Activated CD8-positive, alpha-beta T cell treated with anti-CD3 and anti-CD28 coated beads for 36 hours (primary cell): Measurements from ENCODE around the gene GLRX2. TPM values are rescaled to one million over a fixed set of nuclear protein-coding genes. Genes with fewer than 3 reads are reported as not detected.

Source experiments
- ATAC-seq: fragments of 200-7000 bp; cut with Tn5 transposase; one replicate; pipeline ENCODE4 v1.10.0; 2021; ENCODE audit warnings: mild to moderate bottlenecking, moderate library complexity
- CTCF ChIA-PET: fragments of 350-600 bp; sonication (Branson Sonifier 250); formaldehyde crosslinking; loops from one replicate; lab custom pipeline; 2021; ENCODE audit warnings: antibody characterized with exemption; lab: Charles Lee
- POLR2A ChIA-PET: fragments of 350-600 bp; sonication (Branson Sonifier 250); formaldehyde crosslinking; loops from one replicate; lab custom pipeline; 2021; ENCODE audit warnings: antibody characterized with exemption; lab: Charles Lee
- DNase-seq: peaks from one replicate; pipeline ENCODE4 v3.0.0-alpha.2; 2020
- H3K27ac Mint-ChIP-seq: one replicate; pipeline ENCODE4 v1.8.0; 2021; ENCODE audit warnings: mild to moderate bottlenecking, mixed read lengths
- H3K27me3 Mint-ChIP-seq: one replicate; pipeline ENCODE4 v1.8.0; 2021; ENCODE audit warnings: mixed read lengths
- H3K36me3 Mint-ChIP-seq: one replicate; pipeline ENCODE4 v1.8.0; 2021; ENCODE audit warnings: low read depth, mixed read lengths
- H3K4me1 Mint-ChIP-seq: one replicate; pipeline ENCODE4 v1.8.0; 2021; ENCODE audit warnings: low read depth, mixed read lengths
- H3K4me3 Mint-ChIP-seq: one replicate; pipeline ENCODE4 v1.8.0; 2021; ENCODE audit warnings: mild to moderate bottlenecking, moderate library complexity, mixed read lengths
- H3K9me3 Mint-ChIP-seq: one replicate; pipeline ENCODE4 v1.8.0; 2021; ENCODE audit warnings: mixed read lengths
- CTCF ChIP-seq: fragments of 200-600 bp; IDR thresholded peaks from one replicate; pipeline ENCODE4 v1.8.0; 2022; ENCODE audit warnings: antibody characterized with exemption, mild to moderate bottlenecking
- intact Hi-C: fragments of 100-400 bp; cut with micrococcal nuclease; formaldehyde crosslinking; loops from one replicate; pipeline ENCODE4 v1.10.0; 2022
- total RNA-seq, 2 experiments: library from RNA; stranded (reverse); gene quantifications; one replicate each; pipeline ENCODE4 v1.2.3, GENCODE V29; 2021

GLRX2 gene
- total RNA-seq, 2 experiments from 2014 or later, result 24.3 to 29.5 TPM

- Mint-ChIP-seq H3K27ac (no peak overlapping the region), H3K36me3 (no peaks in the 10 kb centered on the region), H3K9me3 (no peaks in the 10 kb centered on the region), H3K27me3 (no peaks in the 10 kb centered on the region), H3K4me3 (no peak overlapping the region), H3K4me1 (peaks cover 2% of the 10 kb centered on the region)
- intact Hi-C loops, result no loop called here
- TF ChIP-seq CTCF, result no peak
- ChIA-PET POLR2A (no interaction called here), CTCF (interaction anchor here (1.1 kb wide), 1 partner anchor 13 kb away, joined by 4 read pairs; no protein-coding TSS in a partner anchor)
- DNase-seq, result no peak
- ATAC-seq, result no peak
Measured at GRCh38 chr1:193109619-193110018, 4.4 kb upstream of the GLRX2 start.

- Mint-ChIP-seq H3K27me3 (no peaks in the 10 kb centered on the region), H3K27ac (no peak overlapping the region), H3K9me3 (no peaks in the 10 kb centered on the region), H3K36me3 (no peaks in the 10 kb centered on the region), H3K4me3 (no peak overlapping the region), H3K4me1 (peaks cover 9% of the 10 kb centered on the region)
- CTCF ChIA-PET, result interaction anchor here (0.7 to 2.0 kb wide), 4 partner anchors 9 to 194 kb away, joined by 3 to 8 read pairs (median 3); partner anchors contain the start of gene CDC73
- TF ChIP-seq CTCF, result no peak
- ATAC-seq (no peak), DNase-seq (no peak)
- intact Hi-C loops, result no loop called here
- POLR2A ChIA-PET, result interaction anchor here (1.4 kb wide), 1 partner anchor 49 kb away, joined by 4 read pairs; the partner anchor contains the start of genes RO60 and UCHL5
Measured at GRCh38 chr1:193108471-193108870, 3.3 kb upstream of the GLRX2 start.

- Mint-ChIP-seq H3K27ac (peak overlapping the region; percentile 70), H3K36me3 (peaks cover 2% of the 10 kb centered on the region), H3K4me3 (peak overlapping the region; percentile 95), H3K4me1 (peaks cover 18% of the 10 kb centered on the region), H3K9me3 (no peaks in the 10 kb centered on the region), H3K27me3 (no peaks in the 10 kb centered on the region)
- no peak for TF ChIP-seq CTCF
- CTCF ChIA-PET, result interaction anchor here (2.7 kb wide), 1 partner anchor 47 kb away, joined by 10 read pairs; the partner anchor contains the start of genes RO60 and UCHL5
- intact Hi-C loops, result loop anchor here (2.0 kb wide), 1 partner anchor 17 kb away; the partner anchor contains the start of gene CDC73
- DNase-seq (no peak), ATAC-seq (no peak)
- POLR2A ChIA-PET, result interaction anchor here (2.0 kb wide), 1 partner anchor 47 kb away, joined by 8 read pairs; no protein-coding TSS in a partner anchor
Measured at GRCh38 chr1:193105821-193106177, 585 bp upstream of the GLRX2 start.

GRCh38 chr1:193104502-193104906, 710 bp downstream of the GLRX2 start:
- no peaks in the 10 kb centered on the region for H3K9me3 Mint-ChIP-seq
- ATAC-seq (peak; percentile 34), DNase-seq (peak; percentile 26)
- H3K27ac Mint-ChIP-seq, result peak overlapping the region; percentile 76
- peaks cover 12% of the 10 kb centered on the region for H3K36me3 Mint-ChIP-seq
- ChIA-PET CTCF (interaction anchor here (0.8 to 2.7 kb wide), 7 partner anchors 9 to 299 kb away, joined by 4 to 10 read pairs (median 4); partner anchors contain the start of genes CDC73, RO60 and UCHL5), POLR2A (interaction anchor here (0.7 to 2.0 kb wide), 4 partner anchors 13 to 46 kb away, joined by 3 to 8 read pairs (median 4); no protein-coding TSS in a partner anchor)
- TF ChIP-seq CTCF, result no peak
- intact Hi-C loops, result loop anchor here (2.0 kb wide), 1 partner anchor 18 kb away; the partner anchor contains the start of gene CDC73
- peak overlapping the region; percentile 95 for H3K4me3 Mint-ChIP-seq
- H3K27me3 Mint-ChIP-seq, result no peaks in the 10 kb centered on the region
- peaks cover 18% of the 10 kb centered on the region for H3K4me1 Mint-ChIP-seq
